Endothelial cell of umbilical vein (primary cell): ENCODE measurements around the gene PTOV1. TPM values are rescaled to one million over a fixed set of nuclear protein-coding genes. Genes with fewer than 3 reads are reported as not detected.

ENCODE experiments used
- BruUV-seq: library from RNA; stranded (reverse); fragments of 400-500 nt; replicated peaks from 2 replicates; lab custom pipeline; 2021; lab: Mats Ljungman, UMichigan
- CTCF ChIA-PET: fragments of 300-600, 350-600 bp; sonication (Branson Sonifier 250); formaldehyde crosslinking; loops from one replicate; lab custom pipeline; 2021; ENCODE audit warnings: antibody characterized with exemption, inconsistent platforms; lab: Charles Lee
- POLR2A ChIA-PET: fragments of 300-600, 350-600 bp; sonication (Branson Sonifier 250); formaldehyde crosslinking; loops from one replicate; lab custom pipeline; 2021; ENCODE audit warnings: antibody characterized with exemption, inconsistent platforms; lab: Charles Lee
- DNase-seq: peaks from one replicate; pipeline ENCODE4 v3.0.0-alpha.2; 2011; ENCODE audit warnings: low read depth, low spot score
- FAIRE-seq: peaks from 2 replicates; lab custom pipeline; 2011; peaks lifted over from hg19 to GRCh38; lab: Jason Lieb, UNC
- H2AFZ ChIP-seq: 2 replicates; pipeline ENCODE4 v1.6.0; 2012; ENCODE audit warnings: low read depth, low read length, control low read depth, inconsistent platforms
- H3K27ac ChIP-seq: 2 replicates; pipeline ENCODE4 v1.5.1; 2011; ENCODE audit warnings: low read depth, mild to moderate bottlenecking, control low read depth, low read length, moderate library complexity; ENCODE audit not compliant: insufficient read depth
- H3K27me3 ChIP-seq, 2 experiments: 2 replicates each; pipeline versions ENCODE4 v1.6.0 to v1.6.1; 2011; ENCODE audit warnings: low read length in 2 of 2, mixed read lengths in 1 of 2; ENCODE audit not compliant: control insufficient read depth in 2 of 2, insufficient read depth in 2 of 2
- H3K36me3 ChIP-seq, 2 experiments: 2 replicates in 1 of 2; 3 replicates in 1 of 2; pipeline ENCODE4 v1.5.1; 2011; ENCODE audit warnings: low read length in 2 of 2, mild to moderate bottlenecking in 1 of 2, moderate library complexity in 1 of 2; ENCODE audit not compliant: control insufficient read depth in 2 of 2, insufficient read depth in 2 of 2; ENCODE audit errors: extremely low read depth in 1 of 2
- H3K4me1 ChIP-seq: 3 replicates; pipeline ENCODE4 v1.5.1; 2011; ENCODE audit warnings: mild to moderate bottlenecking, low read length; ENCODE audit not compliant: control insufficient read depth, insufficient read depth; ENCODE audit errors: extremely low read depth
- H3K4me2 ChIP-seq: 2 replicates; pipeline ENCODE4 v1.6.1; 2011; ENCODE audit warnings: low read length, control low read depth, mixed read lengths; ENCODE audit not compliant: insufficient read depth
- H3K4me3 ChIP-seq, 3 experiments: fragments of 200-600 bp in 1 of 3; sonication (generic), shearing (Covaris generic) in 1 of 3; replicated peaks in 1 of 3; 2 replicates each; pipeline ENCODE4 v1.5.1; 2011 to 2016; ENCODE audit warnings: control low read depth in 3 of 3, low read length in 3 of 3, mild to moderate bottlenecking in 2 of 3, inconsistent platforms in 1 of 3, low read depth in 1 of 3, moderate library complexity in 1 of 3; ENCODE audit not compliant: insufficient read depth in 1 of 3
- H3K79me2 ChIP-seq: 2 replicates; pipeline ENCODE4 v1.6.0; 2012; ENCODE audit warnings: low read length, inconsistent platforms; ENCODE audit not compliant: control insufficient read depth, insufficient read depth
- H3K9ac ChIP-seq: replicated peaks from 2 replicates; pipeline ENCODE3; 2011; ENCODE audit warnings: low read length, control low read depth; ENCODE audit not compliant: insufficient read depth; ENCODE audit errors: extremely low read depth
- H3K9me1 ChIP-seq: replicated peaks from 3 replicates; pipeline ENCODE4 v1.6.0; 2011; ENCODE audit warnings: mild to moderate bottlenecking, low read length; ENCODE audit not compliant: control insufficient read depth, insufficient read depth; ENCODE audit errors: extremely low read depth
- H3K9me3 ChIP-seq: replicated peaks from 2 replicates; pipeline ENCODE4 v1.5.1; 2012; ENCODE audit warnings: low read length, inconsistent platforms; ENCODE audit not compliant: control insufficient read depth, insufficient read depth
- H4K20me1 ChIP-seq: replicated peaks from 2 replicates; pipeline ENCODE3; 2011; ENCODE audit warnings: mild to moderate bottlenecking, low read length; ENCODE audit not compliant: control insufficient read depth, insufficient read depth; ENCODE audit errors: extremely low read depth
- CTCF ChIP-seq, 2 donors: IDR thresholded peaks; 1 replicate in 1 of 2; 2 replicates in 1 of 2; pipeline ENCODE4 v1.5.1; 2011; ENCODE audit warnings: low read length in 2 of 2, mild to moderate bottlenecking in 2 of 2, moderate library complexity in 2 of 2, control low read depth in 1 of 2, inconsistent platforms in 1 of 2, low read depth in 1 of 2; ENCODE audit not compliant: insufficient read depth in 1 of 2; ENCODE audit errors: extremely low read depth in 1 of 2
- EZH2 ChIP-seq: IDR thresholded peaks from 2 replicates; pipeline ENCODE4 v1.6.1; 2012; ENCODE audit warnings: borderline replicate concordance, low read depth, mild to moderate bottlenecking, moderate library complexity, low read length, inconsistent platforms; ENCODE audit not compliant: severe bottlenecking
- FOS ChIP-seq: IDR thresholded peaks from 2 replicates; pipeline ENCODE4 v1.6.1; 2011; ENCODE audit warnings: mild to moderate bottlenecking, low read length, moderate library complexity, borderline replicate concordance; ENCODE audit not compliant: insufficient read depth
- GATA2 ChIP-seq: IDR thresholded peaks from 2 replicates; pipeline ENCODE4 v1.7.0; 2011; ENCODE audit warnings: low read depth, mild to moderate bottlenecking, moderate library complexity, mixed read lengths, low read length; ENCODE audit not compliant: insufficient read length, insufficient read depth
- JUN ChIP-seq: IDR thresholded peaks from 2 replicates; pipeline ENCODE4 v1.6.1; 2011; ENCODE audit warnings: borderline replicate concordance, low read depth; ENCODE audit not compliant: insufficient read length, insufficient read depth
- MAX ChIP-seq: IDR thresholded peaks from 2 replicates; pipeline ENCODE4 v1.6.1; 2011; ENCODE audit not compliant: insufficient read depth, insufficient read length
- MYC ChIP-seq: IDR thresholded peaks from one replicate; pipeline ENCODE4 v1.6.1; 2011; ENCODE audit warnings: mild to moderate bottlenecking, low read depth, low read length
- POLR2A ChIP-seq: IDR thresholded peaks from 2 replicates; pipeline ENCODE4 v1.6.1; 2012; ENCODE audit warnings: low read depth, mild to moderate bottlenecking, control low read depth, low read length
- POLR2AphosphoS5 ChIP-seq: IDR thresholded peaks from 2 replicates; pipeline ENCODE4 v1.6.1; 2012; ENCODE audit warnings: low read depth, mild to moderate bottlenecking, control low read depth, low read length, moderate library complexity; ENCODE audit not compliant: insufficient read depth
- dilution Hi-C: fragments of 300-500 bp; cut with MboI; formaldehyde crosslinking; loops from one replicate; pipeline ENCODE4 v1.15.0; 2019; ENCODE audit warnings: low sequenced_read_pairs; ENCODE audit not compliant: extremely low pct_ligation_motif_present
- intact Hi-C: fragments of 100-400 bp; cut with micrococcal nuclease; formaldehyde crosslinking; loops from one replicate; pipeline ENCODE4 v1.10.0; 2022
- polyA plus RNA-seq, 4 experiments: library from polyadenylated mRNA; depleted of rRNA in 3 of 4; stranded (reverse) in 3 of 4; unstranded in 1 of 4; fragments of >200 nt; gene quantifications; 2 replicates each; pipeline versions ENCODE4 v1.2.1 to v1.2.3, GENCODE V29; 2011 to 2012; ENCODE audit warnings: missing spikeins in 1 of 4
- total RNA-seq: library from RNA; stranded (reverse); gene quantifications from 2 replicates; pipeline ENCODE4 v1.2.3, GENCODE V29; 2021

PTOV1 gene
- total and polyA plus RNA-seq, 2 donors (not counting 3 experiments of a cell fraction or from before 2014, with no cell fraction given), result 116 to 184 TPM

GRCh38 chr19:49863254-49863934 is 12.4 kb downstream of the PTOV1 start:
- no peak for TF ChIP-seq CTCF (IDR thresholded peaks at IDR 0.05; ENCODE audit: extremely low read depth in 1 of 2, insufficient read depth in 1 of 2, low read depth in 1 of 2, low read length in 2 of 2)
- no peak for TF ChIP-seq MYC
- no peak for DNase-seq

GRCh38 chr19:49863935-49864320 is 13.0 kb downstream of the PTOV1 start:
- no peaks in the 10 kb centered on the region for H3K9me1 ChIP-seq
- H3K4me3 ChIP-seq, result no peak overlapping the region
- H3K36me3 ChIP-seq, result peaks cover 13 to 34% of the 10 kb centered on the region in 2 experiments
- H4K20me1 ChIP-seq, result no peaks in the 10 kb centered on the region
- DNase-seq (no peak), FAIRE-seq (no peak)
- no TSS peak for BruUV-seq
- H3K9me3 ChIP-seq, result no peaks in the 10 kb centered on the region
- ChIA-PET CTCF (no interaction called here), POLR2A (no interaction called here)
- H3K27ac ChIP-seq, result no peak overlapping the region
- dilution Hi-C loops (no loop called here), intact Hi-C loops (no loop called here)
- no peak overlapping the region for H2AFZ ChIP-seq
- H3K4me2 ChIP-seq, result no peak overlapping the region
- TF ChIP-seq JUN, result no peak
- TF ChIP-seq POLR2A, result no peak
- TF ChIP-seq CTCF (IDR thresholded peaks at IDR 0.05; ENCODE audit: extremely low read depth in 1 of 2, insufficient read depth in 1 of 2, low read depth in 1 of 2, low read length in 2 of 2), result no peak
- no peak for TF ChIP-seq POLR2AphosphoS5
- TF ChIP-seq EZH2, result no peak
- no peak for TF ChIP-seq FOS
- no peak for TF ChIP-seq MAX
- no peak for TF ChIP-seq MYC
- no peak for TF ChIP-seq GATA2
- no peaks in the 10 kb centered on the region for H3K27me3 ChIP-seq
- peaks cover 26% of the 10 kb centered on the region for H3K79me2 ChIP-seq
- no peak overlapping the region for H3K9ac ChIP-seq
- H3K4me1 ChIP-seq, result peaks cover 27% of the 10 kb centered on the region

More at GRCh38 chr19:49863254-49863934, 12.4 kb downstream of the PTOV1 start:
- no peak overlapping the region for H3K4me3 ChIP-seq
- no peaks in the 10 kb centered on the region for H3K9me1 ChIP-seq
- no peak for FAIRE-seq
- H3K27me3 ChIP-seq, result no peaks in the 10 kb centered on the region
- H3K9me3 ChIP-seq, result no peaks in the 10 kb centered on the region
- CTCF ChIA-PET, result no interaction called here
- H3K79me2 ChIP-seq, result peaks cover 26% of the 10 kb centered on the region
- intact Hi-C loops, result no loop called here
- peaks cover 25% of the 10 kb centered on the region for H3K4me1 ChIP-seq
- dilution Hi-C loops, result no loop called here
- POLR2A ChIA-PET, result no interaction called here
- no TSS peak for BruUV-seq
- no peaks in the 10 kb centered on the region for H4K20me1 ChIP-seq
- no peak overlapping the region for H2AFZ ChIP-seq
- no peak overlapping the region for H3K9ac ChIP-seq
- no peak overlapping the region for H3K4me2 ChIP-seq
- H3K27ac ChIP-seq, result no peak overlapping the region
- H3K36me3 ChIP-seq, result peaks cover 13 to 38% of the 10 kb centered on the region in 2 experiments
